Measurements from ENCODE around the gene PLA2G4C.
"Not testable (repeated sequence)": the region's sequence is repeated elsewhere in the genome, so short reads cannot be mapped to it uniquely, and the experiment has no call there.

PLA2G4C gene

DNA sequence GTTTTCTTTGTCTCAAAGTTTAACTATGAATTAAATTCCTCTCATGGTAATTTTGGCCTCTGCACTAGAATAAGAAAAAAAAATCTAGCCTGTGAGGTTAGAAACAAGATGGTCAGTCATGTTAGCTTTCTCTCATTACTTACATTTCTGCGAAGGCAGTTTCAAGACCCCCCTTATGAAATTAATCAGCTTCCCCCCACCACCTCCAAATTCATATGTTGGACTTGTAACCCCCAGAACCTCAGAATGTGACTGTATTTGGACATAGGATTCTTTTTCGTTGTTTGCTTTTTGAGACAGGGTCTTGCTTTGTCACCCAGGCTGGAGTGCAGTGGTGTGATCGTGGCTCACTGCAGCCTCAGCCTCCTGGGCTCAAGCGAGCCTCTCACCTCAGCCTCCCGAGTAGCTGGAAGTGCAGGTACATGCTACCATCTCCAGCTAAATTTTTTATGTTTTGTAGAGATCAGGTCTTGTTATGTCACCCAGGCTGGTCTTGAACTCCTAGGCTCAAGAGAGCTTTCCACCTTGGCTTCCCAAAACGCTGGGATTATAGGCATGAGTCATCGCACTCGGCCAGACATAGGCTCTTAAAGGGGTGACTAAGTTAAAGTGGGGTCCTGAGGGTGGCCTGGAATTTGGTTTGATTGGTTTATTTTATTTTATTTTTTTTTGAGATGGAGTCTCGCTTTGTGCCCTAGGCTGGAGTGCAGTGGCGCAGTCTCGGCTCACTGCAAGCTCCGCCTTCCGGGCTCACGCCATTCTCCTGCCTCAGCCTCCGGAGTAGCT lies 1.4 kb downstream of the PLA2G4C start:
- no peak for DNase-seq

DNA sequence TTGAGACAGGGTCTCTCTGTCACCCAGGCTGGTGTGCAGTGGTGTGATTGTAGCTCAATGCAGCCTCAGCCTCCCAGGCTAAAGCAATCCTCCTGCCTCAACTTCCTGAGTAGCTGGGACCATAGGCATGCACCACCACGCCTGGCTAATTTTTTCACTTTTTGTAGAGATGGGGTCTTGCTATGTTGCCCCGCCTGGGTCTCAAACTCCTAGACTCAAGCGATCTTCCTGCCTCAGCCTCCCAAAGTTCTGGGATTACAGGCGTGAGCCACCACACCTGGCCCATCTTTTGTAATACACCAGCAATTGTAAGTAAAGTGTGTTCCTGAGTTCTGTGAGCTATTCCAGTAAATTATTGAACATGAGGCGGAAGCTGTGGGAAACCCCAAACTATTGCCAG lies 6.7 kb downstream of the PLA2G4C start:
- no peak for DNase-seq

DNA sequence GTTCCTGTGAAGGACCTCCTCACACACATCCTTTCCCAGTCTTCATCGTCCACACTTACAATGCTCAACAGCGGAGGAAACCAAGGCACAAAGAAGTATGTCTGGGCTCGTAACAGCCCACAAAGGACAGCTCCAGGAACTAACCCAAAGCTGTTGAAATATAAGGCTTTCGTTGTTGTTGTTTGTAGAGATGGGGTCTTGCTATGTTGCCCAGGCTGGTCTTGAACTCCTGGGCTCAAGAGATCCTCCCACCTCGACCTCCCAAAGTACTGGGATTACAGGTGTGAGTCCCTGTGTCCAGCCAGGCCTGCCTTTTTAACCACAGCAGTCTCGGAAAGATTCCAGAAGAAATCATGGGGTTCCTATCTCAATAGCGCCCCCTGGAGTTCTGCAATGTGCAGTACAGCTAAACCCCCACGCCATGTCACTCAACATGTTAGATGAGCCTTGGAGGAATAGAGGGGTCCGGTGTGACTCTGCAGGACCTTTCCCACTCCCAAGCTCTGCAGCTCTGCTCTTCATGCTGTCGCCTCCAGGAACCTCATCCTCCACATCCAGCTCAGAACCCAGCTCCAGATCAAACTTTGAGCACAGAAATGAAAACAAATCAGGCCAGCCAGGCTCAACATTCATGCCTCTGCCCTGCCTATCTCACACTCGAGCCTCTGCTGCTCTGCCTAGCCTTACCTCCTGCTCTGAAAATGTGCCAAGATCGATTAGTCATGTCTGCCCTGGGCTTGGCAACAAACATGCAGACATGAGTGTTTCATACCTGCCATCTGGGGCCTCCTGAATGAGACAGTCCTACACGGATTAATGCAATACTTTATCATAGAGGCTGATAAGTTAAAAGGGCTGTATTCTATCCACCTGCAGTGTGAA lies 7.5 kb downstream of the PLA2G4C start:
- DNase-seq, result no peak

DNA sequence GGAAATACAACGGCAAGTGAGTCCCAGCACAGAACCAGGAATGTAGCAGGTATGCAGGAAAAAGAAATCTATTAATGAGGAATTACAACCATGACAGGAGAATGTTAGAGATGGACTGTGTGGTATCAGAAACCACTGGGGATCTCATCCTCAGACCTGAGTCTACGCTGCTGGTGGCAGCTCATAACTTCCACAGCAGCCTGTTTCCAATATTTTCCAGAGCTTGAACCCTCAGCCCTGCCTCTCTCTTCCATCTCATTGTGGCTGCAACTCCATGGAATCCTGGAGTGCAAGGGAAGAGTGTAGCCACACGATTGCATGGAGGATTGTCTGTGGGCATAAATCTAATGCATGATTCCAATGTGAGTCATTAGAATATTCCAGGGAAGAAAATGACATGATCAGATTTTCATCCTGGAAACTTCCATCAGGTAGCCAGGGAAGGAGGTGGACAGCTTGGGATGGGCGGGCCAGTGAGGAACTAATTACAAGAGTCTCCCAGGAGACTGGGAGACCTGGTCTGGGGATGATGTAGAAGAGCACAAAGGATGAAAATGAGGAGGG lies 14.9 kb downstream of the PLA2G4C start:
- no peak for DNase-seq

DNA sequence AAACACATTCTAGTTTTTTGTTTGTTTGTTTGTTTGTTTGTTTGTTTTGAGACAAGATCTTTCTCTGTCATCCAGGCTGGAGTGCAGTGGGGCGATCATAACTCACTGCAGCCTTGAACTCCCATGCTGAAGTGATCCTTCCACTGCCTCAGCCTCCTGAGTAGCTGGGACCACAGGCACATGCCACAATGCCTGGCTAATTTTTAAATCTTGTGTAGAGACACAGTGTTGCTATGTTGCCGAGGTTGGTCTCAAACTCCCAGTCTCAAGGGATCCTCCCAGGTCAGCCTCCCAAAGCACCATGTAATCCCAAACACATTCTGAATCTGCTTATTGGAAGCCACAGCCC lies 15.8 kb downstream of the PLA2G4C start:
- DNase-seq, result no peak

DNA sequence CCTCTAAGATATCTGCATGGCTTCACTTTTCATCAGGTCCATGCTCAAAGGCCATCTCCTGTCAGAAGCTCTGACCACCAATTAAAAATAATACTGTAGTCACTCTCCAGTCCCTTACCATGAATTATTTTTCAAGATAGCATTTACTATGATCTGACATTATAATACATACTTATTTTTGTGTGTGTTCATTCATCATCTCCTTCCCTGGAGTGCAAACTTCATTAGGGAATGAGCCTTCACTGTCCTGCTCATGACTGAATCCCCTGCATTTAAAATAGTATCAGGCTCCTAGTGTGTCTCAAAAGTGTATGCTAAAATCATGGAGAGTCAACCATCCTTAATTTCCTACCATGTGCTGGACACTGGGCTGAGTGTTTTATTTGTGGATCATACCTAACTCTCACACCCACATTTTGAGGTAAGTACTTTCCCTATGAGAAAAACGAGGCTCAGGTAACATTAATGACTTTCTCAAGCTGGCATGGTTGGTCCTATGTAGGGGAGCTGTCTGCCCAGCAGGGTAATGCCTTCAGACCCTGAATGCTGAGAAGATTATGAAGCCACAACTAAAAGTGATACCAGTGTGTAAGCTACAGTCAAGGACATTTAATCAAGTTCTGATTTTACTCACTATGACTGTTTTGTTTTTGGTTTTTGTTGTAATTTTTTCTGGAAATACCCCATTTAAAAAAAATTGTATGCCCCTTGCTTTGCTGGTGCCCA lies 16.3 kb downstream of the PLA2G4C start:
- DNase-seq, result no peak

DNA sequence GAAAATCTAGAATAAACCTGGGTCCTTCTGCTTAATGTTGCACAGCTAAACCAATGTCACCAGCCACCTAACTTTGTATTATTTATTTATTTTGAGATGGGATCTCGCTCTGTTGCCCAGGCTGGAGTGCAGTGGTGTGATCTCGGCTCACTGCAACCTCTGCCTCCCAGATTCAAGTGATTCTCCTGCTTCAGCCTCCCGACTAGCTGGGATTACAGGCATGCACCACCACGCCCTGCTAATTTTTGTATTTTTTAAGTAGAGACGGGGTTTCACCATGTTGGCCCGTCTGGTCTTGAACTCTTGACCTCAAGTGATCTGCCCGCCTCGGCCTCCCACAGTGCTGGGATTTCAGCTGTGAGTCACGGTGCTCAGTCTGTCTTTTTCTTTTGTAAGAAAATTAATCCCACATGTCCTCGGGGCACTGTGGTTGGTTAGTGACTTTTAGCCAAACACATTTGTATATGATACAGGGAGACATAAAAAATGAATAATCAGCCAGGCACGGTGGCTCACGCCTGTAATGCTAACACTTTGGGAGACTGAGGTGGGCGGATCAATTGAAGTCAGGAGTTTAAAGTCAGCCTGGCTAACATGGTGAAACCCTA lies 19.4 kb downstream of the PLA2G4C start:
- not testable (repeated sequence) for DNase-seq

DNA sequence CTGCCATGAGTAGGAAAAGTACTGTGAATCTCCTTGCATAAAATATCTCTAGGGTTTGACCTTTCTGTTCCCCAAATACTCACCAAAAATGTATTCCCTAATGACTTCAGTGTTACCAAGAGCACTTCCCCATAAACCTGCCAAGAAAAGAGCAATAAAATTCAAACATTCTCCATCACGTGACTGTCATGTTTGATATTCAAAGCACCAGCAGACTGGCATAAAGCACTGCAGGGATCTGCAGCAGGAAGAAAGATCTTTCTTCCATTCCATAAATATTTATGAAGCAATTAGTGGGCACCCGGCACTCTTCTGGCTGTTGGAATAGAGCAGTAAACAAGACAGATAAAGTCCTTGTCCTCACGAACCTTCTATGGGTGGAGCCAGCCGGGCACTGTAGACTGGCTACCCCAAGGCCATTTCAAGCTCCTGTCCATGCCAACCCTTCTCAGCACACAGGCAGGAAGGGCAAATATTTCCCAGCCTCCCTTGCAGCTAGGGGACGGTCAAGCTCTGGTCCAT lies 20.3 kb downstream of the PLA2G4C start:
- DNase-seq, result no peak

DNA sequence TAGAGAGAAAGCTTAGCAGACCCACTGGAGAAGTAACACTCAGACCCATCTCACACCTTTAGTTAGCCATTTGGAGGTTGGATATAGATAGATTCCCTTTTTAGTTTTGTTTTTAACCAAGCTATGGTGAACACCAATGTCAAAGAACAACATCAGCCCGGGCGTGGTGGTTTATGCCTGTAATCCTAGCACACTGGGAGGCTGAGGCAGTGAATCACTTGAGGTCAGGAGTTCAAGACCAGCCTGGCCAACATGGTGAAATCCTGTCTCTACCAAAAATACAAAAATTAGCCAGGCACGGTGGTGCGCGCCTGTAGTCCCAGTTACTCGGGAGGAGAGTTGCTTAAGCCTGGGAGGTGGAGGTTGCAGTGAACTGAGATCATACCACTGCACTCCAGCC lies 21.6 kb downstream of the PLA2G4C start:
- not testable (repeated sequence) for DNase-seq

DNA sequence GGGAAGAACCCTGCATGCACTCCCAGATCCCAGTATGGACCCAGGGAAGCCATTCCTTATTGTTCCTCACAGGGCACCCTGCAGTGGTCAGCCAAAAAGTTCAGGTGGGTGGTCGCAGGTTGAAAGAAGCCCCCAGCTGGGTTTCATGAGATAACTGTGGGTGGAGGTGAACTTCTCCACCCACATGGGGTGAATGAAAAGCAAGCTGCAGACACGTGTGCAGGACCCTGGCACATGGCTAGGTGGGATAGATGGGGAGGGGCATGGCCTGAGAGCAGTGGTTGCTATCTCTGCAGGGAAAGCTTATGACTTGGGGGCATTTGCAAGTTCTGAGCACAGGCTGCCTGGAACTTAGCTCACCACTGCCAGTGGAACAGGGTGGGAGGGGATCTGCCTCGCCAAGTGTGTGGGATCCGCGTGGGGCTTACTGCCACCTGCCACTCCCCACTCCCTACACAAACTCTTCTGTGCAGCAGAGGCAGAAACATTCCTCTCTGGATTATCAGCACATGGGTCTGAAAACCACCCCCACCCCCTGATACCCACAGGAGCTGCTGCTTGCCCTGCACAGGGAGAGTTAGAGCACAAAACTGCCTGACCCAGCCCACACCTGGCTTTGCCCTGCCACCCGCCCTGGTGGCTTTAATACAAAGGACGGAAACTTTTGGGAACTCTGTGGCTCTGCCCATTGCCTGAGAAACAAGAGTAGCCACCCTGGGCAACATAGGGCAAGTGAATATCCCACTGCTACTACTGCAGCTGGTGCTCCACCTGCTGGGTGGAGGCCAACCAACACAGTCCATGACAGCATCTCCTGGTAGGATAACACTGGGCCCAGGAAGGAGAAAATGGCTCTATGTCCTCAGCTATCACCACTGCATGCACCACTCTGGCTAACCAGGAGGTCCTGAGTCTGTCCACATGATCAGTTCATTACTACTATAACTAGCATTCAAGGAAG lies 24.4 kb downstream of the PLA2G4C start:
- DNase-seq, result no peak

DNA sequence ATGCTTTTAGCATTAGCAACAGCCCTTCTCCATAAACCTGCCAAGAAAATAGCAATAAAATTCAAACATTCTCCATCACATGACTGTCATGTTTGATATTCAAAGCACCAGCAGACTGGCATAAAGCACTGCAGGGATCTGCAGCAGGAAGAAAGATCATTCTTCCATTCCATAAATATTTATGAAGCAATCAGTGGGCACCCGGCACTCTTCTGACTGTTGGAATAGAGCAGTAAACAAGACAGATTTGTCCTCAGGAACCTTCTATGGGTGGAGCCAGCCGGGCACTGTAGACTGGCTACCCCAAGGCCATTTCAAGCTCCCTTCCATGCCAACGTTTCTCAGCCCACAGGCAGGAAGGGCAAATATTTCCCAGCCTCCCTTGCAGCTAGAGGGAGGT lies 25.5 kb downstream of the PLA2G4C start:
- no peak for DNase-seq

DNA sequence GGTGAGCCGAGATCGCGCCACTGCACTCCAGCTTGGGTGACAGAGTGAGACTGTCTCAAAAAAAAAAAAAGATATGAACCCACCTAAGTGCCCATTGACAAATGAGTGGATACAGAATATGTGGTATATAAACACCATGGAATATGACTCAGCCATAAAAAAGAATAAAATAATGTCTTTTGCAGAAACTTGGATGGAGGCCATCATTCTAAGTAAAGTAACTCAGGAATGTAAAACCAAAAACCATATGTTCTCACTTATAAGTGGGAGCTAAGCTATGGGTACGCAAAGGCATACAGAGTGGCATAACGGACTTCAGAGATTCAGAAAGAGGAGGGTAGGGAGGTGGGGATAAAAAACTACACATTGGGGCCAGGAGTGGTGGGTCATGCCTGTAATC lies 29.5 kb downstream of the PLA2G4C start:
- no peak for DNase-seq

DNA sequence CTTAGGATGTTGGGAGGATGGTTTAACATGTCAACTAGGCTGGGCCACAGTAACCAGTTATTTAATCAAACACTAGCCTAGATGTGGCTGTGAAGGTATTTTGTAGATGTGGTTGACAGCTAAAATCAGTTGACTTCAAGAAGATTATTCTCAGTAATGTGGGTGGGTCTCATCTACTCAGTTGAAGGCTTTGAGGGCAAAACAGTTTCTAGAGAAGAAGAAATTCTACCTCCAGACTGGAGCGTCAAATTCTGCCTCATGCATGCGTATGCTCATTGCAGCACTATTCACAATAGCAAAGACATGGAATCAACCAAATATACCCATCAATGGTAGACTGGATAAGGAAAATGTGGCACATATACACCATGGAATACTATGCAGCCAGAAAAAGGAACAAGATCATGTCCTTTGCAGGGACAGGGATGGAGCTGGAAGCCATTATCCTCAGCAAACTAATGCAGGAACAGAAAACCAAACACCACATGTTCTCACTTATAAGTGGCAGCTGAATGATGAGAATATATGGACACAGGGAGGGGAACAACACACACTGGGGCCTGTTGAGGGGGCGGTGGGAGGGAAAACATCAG lies 40.3 kb downstream of the PLA2G4C start:
- DNase-seq, result not testable (repeated sequence)

DNA sequence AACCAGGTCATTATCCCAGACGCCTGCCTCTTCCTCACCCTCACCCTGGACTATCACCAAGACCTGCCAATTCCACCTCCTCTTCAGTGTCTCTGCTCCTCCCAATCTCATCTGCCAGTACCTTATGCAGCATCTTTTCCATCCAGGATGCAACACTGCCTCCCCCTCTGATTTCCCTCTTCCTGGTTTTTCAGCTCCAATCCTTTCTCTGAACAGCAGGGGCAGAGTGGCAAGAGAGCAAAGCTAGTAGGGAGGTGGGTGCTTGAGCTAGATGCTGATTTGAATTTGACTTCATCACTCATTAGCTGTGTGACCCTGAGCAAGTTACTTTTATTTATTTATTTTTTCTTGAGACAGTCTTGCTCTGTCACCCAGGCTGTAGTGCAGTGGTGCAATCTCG lies 41.2 kb downstream of the PLA2G4C start:
- no peak for DNase-seq

DNA sequence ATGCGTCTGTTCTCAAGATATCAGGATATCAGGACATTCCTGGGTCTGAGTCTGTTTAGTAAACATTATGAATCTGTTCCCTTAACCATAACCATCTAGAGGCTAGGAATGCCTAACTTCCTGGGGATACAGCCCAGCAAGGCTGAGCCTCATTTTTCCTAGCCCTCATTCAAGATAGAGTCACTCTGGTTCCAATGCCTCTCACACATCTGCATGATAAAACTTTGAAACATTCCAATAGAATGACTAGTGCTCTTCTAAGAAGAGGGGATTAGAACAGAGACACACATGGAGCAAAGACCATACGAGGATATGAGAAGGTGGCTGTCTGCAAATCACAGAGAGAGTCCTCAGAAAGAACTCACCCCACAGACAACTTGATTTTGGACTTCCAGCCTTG lies 46.1 kb downstream of the PLA2G4C start:
- DNase-seq, result no peak

DNA sequence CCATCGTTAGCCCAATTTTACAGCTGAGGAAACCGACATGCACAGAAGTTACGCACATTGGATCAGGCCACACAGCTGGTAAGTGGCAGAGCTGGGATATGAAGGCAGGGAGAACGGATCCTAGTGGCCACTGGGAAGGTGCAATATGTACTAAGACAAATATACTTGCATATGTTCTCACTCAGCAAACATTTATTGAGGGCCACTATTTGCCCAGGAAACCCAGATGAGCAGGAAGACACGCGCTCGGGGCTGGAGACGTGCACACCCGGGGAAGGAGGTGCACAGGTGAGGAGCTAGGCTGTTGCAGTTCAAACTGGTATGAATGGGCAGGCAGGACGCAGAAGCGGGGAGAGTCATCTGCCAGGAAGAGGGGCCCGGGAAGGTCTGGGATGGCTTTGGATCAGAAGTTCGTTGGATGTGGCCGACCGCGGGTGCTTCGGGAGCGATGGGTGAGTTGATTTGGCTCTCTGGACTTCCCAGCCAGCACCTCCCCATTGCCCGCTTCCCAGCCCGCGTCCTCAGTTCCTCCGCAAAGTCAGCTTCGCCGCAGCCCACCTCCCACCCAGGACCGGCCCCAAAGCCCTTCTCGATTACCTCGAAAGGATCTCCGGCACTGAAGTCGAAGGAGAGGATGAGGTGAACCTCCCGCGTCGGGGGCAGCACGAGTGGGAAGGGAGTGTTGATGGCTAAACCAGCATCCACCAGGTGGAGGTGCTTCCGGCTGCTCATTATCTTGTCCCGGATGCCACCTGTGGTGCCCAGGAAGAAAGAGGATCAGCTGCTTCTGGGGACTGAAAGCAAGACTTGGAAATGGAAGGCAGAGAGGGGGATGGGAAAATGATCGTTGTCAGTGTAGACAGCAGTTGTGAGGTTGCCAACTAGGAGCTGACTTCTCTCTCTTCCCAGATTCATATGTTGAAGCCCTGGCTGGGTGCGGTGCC lies 48.9 kb downstream of the PLA2G4C start:
- no peak for DNase-seq

DNA sequence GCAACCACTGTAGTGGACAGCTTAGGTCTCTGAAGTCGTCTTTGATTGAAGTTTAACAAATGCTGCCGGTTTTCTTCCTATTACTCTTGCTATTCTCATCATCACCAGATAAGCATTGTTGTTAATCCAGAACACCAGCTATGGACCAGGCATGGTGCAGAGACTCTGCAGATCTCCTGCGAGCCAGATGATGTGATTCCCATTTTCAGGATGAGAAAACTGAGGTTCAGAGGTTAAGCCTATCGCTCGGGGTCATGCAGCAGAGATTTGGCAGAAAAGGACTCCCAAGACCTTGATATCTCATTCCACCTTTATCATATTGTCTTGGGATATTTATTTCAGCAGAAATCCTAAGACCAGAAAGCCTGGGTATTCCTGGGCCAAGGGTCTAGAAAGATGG lies 50.2 kb downstream of the PLA2G4C start:
- no peak for DNase-seq

DNA sequence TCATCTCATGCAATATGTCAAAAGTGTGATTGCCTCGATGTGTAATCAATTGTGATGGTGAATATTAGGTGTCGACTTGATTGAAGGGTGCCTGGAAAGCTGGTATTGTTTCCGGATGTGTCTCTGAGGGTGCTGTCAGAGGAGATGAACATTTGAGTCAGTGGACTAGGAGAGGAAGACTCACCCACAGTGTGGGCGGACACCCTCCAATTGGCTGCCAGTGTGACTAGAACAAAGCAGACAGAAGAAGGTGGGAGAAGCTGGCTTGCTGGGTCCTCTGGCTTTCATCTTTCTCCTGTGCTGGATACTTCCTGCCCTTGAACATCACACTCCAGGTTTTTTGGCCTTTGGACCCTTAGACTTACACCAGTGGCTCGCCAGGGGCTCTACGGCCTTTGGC lies 51.3 kb downstream of the PLA2G4C start:
- DNase-seq, result no peak

DNA sequence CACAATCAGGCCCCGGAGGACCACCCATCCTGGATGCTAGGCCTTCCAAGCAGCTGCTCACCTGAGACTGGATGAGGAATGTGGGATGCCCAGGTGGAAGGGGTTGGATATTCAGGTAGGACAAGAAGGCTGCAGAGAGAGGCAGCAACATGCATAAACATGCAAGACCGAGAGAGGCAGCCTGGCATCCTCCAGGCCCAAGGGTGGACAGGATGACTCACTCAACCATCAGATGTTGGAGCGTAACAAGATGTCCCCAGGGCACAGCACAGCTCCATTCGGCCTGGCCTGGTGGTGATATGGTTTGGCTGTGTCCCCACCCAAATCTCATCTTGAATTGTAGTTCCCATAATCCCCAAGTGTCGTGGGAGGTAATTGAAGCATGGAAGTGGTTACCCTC lies 56.8 kb downstream of the PLA2G4C start:
- no peak for DNase-seq

DNA sequence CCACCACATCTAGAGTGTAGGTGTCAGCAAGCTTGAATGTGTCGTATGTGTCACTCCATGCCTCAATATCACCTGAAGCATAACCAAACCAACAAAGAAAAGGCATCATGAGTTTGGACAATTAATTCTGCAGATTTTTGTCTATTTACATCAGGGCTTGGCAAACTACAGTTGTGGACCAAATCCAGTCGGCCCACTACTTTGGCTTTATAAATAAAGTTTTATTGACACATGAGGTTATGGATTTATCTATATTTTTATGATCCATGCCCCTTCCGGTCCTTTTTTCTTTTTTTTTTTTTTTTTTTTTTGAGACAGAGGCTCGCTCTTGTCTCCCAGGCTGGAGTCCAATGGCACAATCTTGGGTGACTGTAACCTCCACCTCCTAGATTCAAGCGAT lies 57.5 kb downstream of the PLA2G4C start:
- no peak for DNase-seq

All from NCI-H1694 treated with DMSO at 0.1 percent for 48 hours (cell line).